Left lung (tissue), 10 donors: ENCODE results near the gene MTX2. TPM values are rescaled to one million over a fixed set of nuclear protein-coding genes. Genes with fewer than 3 reads are reported as not detected.

Experiments used
- ATAC-seq: fragments of 200-7000 bp; cut with Tn5 transposase; one replicate; pipeline ENCODE4 v1.9.1; 2020; ENCODE audit warnings: moderate library complexity
- DNase-seq, 4 donors: peaks; one replicate each; pipeline ENCODE4 v3.0.0-alpha.2; 2013 to 2020
- H3K27ac ChIP-seq, 2 donors: fragments of 200-600 bp; sonication (generic) in 1 of 2; one replicate each; pipeline versions ENCODE4 v1.5.0 to v1.8.0; 2020 to 2021
- H3K27me3 ChIP-seq, 2 donors: fragments of 200-600 bp; sonication (generic) in 1 of 2; one replicate each; pipeline versions ENCODE4 v1.5.0 to v1.8.0; 2020 to 2021
- H3K36me3 ChIP-seq, 2 donors: fragments of 200-600 bp; sonication (generic) in 1 of 2; one replicate each; pipeline versions ENCODE4 v1.5.0 to v1.8.0; 2020 to 2021
- H3K4me1 ChIP-seq, 2 donors: fragments of 200-600 bp; one replicate each; pipeline ENCODE4 v1.8.0; 2021
- H3K4me3 ChIP-seq, 2 donors: fragments of 200-600 bp; sonication (generic) in 1 of 2; one replicate each; pipeline versions ENCODE4 v1.5.0 to v1.8.0; 2020 to 2021; ENCODE audit warnings: mild to moderate bottlenecking in 1 of 2
- H3K9me3 ChIP-seq, 2 donors: fragments of 200-600 bp; sonication (generic) in 1 of 2; one replicate each; pipeline versions ENCODE4 v1.5.0 to v1.8.0; 2020 to 2021
- CTCF ChIP-seq, 2 donors: fragments of 200-600 bp; sonication (generic) in 1 of 2; IDR thresholded peaks; one replicate each; pipeline versions ENCODE4 v1.5.0 to v1.8.0; 2021; ENCODE audit warnings: antibody characterized with exemption in 2 of 2
- intact Hi-C, 2 donors: fragments of 100-400 bp; cut with DNase I; formaldehyde crosslinking; loops; one replicate each; pipeline versions ENCODE4 v1.11.2 to v1.14.2; 2022
- polyA plus RNA-seq, 6 donors: library from polyadenylated mRNA; unstranded; fragments of 120-200 nt; gene quantifications; one replicate each; pipeline ENCODE4 v1.2.1, GENCODE V29; 2013; ENCODE audit not compliant: insufficient read length in 6 of 6
- total RNA-seq, 2 donors: library from RNA; stranded (reverse); fragmentation: NEBNext Ultra II Directional; extraction: Animal tissue kit (Norgen Biotek cat#: 25700); gene quantifications; one replicate each; pipeline ENCODE4 v1.2.1, GENCODE V29; 2021
- donor health status: DM: no; HTN: yes; CAD: no.
- donor health status: DM: no; HTN: no; CAD: no.

MTX2 gene
- total and polyA plus RNA-seq, 8 donors, result 18.1 to 61.9 (median 52.8) TPM

DNA sequence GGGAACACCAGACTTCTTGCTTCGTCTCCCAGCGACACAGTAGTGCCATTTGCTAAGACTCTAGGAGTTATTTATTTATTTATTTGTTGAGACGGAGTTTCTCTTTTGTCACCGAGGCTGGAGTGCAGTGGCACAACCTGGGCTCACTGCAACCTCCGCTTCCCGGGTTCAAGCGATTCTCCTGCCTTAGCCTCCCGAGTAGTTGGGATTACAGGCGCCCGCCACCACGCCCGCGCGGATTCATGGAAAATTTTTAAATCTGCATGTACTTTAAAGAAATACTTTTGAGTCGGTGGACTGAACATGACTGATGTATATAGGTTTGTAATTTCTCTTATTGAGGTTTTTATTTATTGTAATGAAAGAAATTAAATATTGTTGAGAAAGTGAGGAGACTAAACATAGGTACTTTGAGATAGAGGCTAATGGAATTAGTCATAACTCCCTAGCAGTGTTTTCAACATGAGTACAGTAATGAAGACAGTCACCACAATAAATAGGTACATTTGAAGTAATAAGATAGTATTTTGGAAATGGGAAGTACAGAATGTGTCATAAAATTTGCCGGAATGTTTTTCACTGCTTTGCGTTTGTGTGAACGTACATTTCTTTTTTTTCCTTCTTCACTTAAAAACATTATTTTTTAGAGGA, 983 bp downstream of the MTX2 start:
- H3K27me3 ChIP-seq, result no peaks in the 10 kb centered on the region
- no peaks in the 10 kb centered on the region for H3K9me3 ChIP-seq
- no peak for ATAC-seq
- no peak for TF ChIP-seq CTCF (IDR thresholded peaks at IDR 0.05)
- DNase-seq, result no peak
- H3K4me3 ChIP-seq, result peak overlapping the region; percentile 85 to 90
- no peaks in the 10 kb centered on the region for H3K36me3 ChIP-seq
- intact Hi-C loops, result no loop called here
- H3K4me1 ChIP-seq, result peaks cover 4 to 12% of the 10 kb centered on the region in 2 donors
- peak overlapping the region in 1 of 2 donors; percentile 82 for H3K27ac ChIP-seq

GRCh38 chr2:176272870-176273459, 3.7 kb downstream of the MTX2 start:
- Histone ChIP-seq H3K4me1 (peaks cover 4 to 12% of the 10 kb centered on the region in 2 donors), H3K27ac (no peak overlapping the region), H3K36me3 (no peaks in the 10 kb centered on the region), H3K27me3 (no peaks in the 10 kb centered on the region), H3K9me3 (no peaks in the 10 kb centered on the region), H3K4me3 (no peak overlapping the region)
- no peak for ATAC-seq
- intact Hi-C loops, result no loop called here
- no peak for DNase-seq
- no peak for TF ChIP-seq CTCF (IDR thresholded peaks at IDR 0.05)

GRCh38 chr2:176278927-176279326, 9.7 kb downstream of the MTX2 start:
- Histone ChIP-seq H3K9me3 (no peaks in the 10 kb centered on the region), H3K27ac (no peak overlapping the region), H3K4me3 (no peak overlapping the region), H3K4me1 (no peaks in the 10 kb centered on the region), H3K36me3 (no peaks in the 10 kb centered on the region), H3K27me3 (no peaks in the 10 kb centered on the region)
- TF ChIP-seq CTCF (IDR thresholded peaks at IDR 0.05), result no peak
- intact Hi-C loops, result no loop called here
- DNase-seq (no peak), ATAC-seq (no peak)

GRCh38 chr2:176280156-176280555, 10.9 kb downstream of the MTX2 start:
- DNase-seq, result no peak
- Histone ChIP-seq H3K4me1 (no peaks in the 10 kb centered on the region), H3K4me3 (no peak overlapping the region), H3K27ac (no peak overlapping the region), H3K36me3 (no peaks in the 10 kb centered on the region), H3K27me3 (no peaks in the 10 kb centered on the region), H3K9me3 (no peaks in the 10 kb centered on the region)
- ATAC-seq, result no peak
- intact Hi-C loops, result no loop called here
- no peak for TF ChIP-seq CTCF (IDR thresholded peaks at IDR 0.05)

- intact Hi-C loops, result no loop called here
- TF ChIP-seq CTCF (IDR thresholded peaks at IDR 0.05), result no peak
- ATAC-seq, result no peak
Measured at GRCh38 chr2:176280867-176281658, 11.8 kb downstream of the MTX2 start.

More at GRCh38 chr2:176280867-176281658, 11.8 kb downstream of the MTX2 start:
- Histone ChIP-seq H3K9me3 (no peaks in the 10 kb centered on the region), H3K27ac (no peak overlapping the region), H3K36me3 (no peaks in the 10 kb centered on the region), H3K4me1 (no peaks in the 10 kb centered on the region), H3K27me3 (no peaks in the 10 kb centered on the region), H3K4me3 (no peak overlapping the region)
- no peak for DNase-seq
